ENCODE results near the gene CAPN15.

Gene CAPN15

GRCh38 chr16:588889-589657, 61.6 kb downstream of the CAPN15 start:
- Histone ChIP-seq H3K4me3 (peak overlapping the region; percentile 79 to 97 (median 88)), H3K9me3 (replicated peaks in 1 of 11) (no peaks in the 10 kb centered on the region), H3K27ac (peak overlapping the region; percentile 91 to 99 (median 96)), H3K4me2 (peak overlapping the region; percentile 87 to 100 (median 94)), H3K27me3 (no peaks in the 10 kb centered on the region), H3K4me1 (peaks cover 56 to 70% (median 61%) of the 10 kb centered on the region in 10 experiments), H3K36me3 (peaks cover 0 to 9% (median 0%) of the 10 kb centered on the region in 11 experiments; a peak in 5 of 22 replicates), H3K9ac (peak overlapping the region; percentile 91 to 99 (median 96)), H4K20me1 (peaks cover 25 to 72% (median 43%) of the 10 kb centered on the region in 11 experiments; a peak in 19 of 22 replicates)
- no peak for TF ChIP-seq Cebpa-rat (IDR thresholded peaks at IDR 0.05)

- H3K9ac ChIP-seq: peak within 1 kb of the TSS; percentile 91 to 99 (median 96)
- no peaks in the 10 kb centered on the region for H3K9me3 ChIP-seq (replicated peaks in 1 of 11)
- H4K20me1 ChIP-seq: peaks cover 25 to 79% (median 49%) of the 10 kb centered on the region in 11 experiments; a peak in 19 of 22 replicates
- H3K36me3 ChIP-seq: peaks cover 0 to 14% (median 0%) of the 10 kb centered on the region in 11 experiments; a peak in 5 of 22 replicates
- H3K27ac ChIP-seq: peak within 1 kb of the TSS; percentile 91 to 99 (median 96)
- peak within 1 kb of the TSS; percentile 79 to 97 (median 88) for H3K4me3 ChIP-seq
- peak within 1 kb of the TSS; percentile 97 to 100 (median 99) for H3K4me2 ChIP-seq
- no peaks in the 10 kb centered on the region for H3K27me3 ChIP-seq
- no peak for TF ChIP-seq Cebpa-rat (IDR thresholded peaks at IDR 0.05)
- peaks cover 60 to 72% (median 66%) of the 10 kb centered on the region in 10 experiments for H3K4me1 ChIP-seq
Observed at GRCh38 chr16:589658-590187, 62.2 kb downstream of the CAPN15 start, which contains the start of gene RAB40C. Gene RAB40C, plus strand, starts transcription at chr16:590066. Its CDS starts 226 bp downstream, at chr16:590292.

GRCh38 chr16:590188-590814, 62.8 kb downstream of the CAPN15 start:
- H3K27me3 ChIP-seq: no peaks in the 10 kb centered on the region
- peaks cover 66 to 77% (median 71%) of the 10 kb centered on the region in 10 experiments for H3K4me1 ChIP-seq
- H3K4me3 ChIP-seq: peak overlapping the region; percentile 79 to 97 (median 88)
- peaks cover 25 to 85% (median 55%) of the 10 kb centered on the region in 11 experiments; a peak in 19 of 22 replicates for H4K20me1 ChIP-seq
- H3K27ac ChIP-seq: peak overlapping the region; percentile 58 to 99 (median 89)
- peak overlapping the region; percentile 89 to 100 (median 99) for H3K4me2 ChIP-seq
- H3K9ac ChIP-seq: peak overlapping the region; percentile 85 to 99 (median 96)
- H3K9me3 ChIP-seq (replicated peaks in 1 of 11): no peaks in the 10 kb centered on the region
- peaks cover 0 to 16% (median 0%) of the 10 kb centered on the region in 11 experiments; a peak in 5 of 22 replicates for H3K36me3 ChIP-seq
- TF ChIP-seq Cebpa-rat (IDR thresholded peaks at IDR 0.05): no peak

GRCh38 chr16:590815-591200, 63.3 kb downstream of the CAPN15 start:
- Histone ChIP-seq H4K20me1 (peaks cover 22 to 85% (median 58%) of the 10 kb centered on the region in 11 experiments; a peak in 19 of 22 replicates), H3K27ac (peak overlapping the region; percentile 58 to 99 (median 89); a peak in 21 of 22 replicates)
- TF ChIP-seq Cebpa-rat (IDR thresholded peaks at IDR 0.05): no peak

GRCh38 chr16:591231-591630, 63.7 kb downstream of the CAPN15 start:
- Histone ChIP-seq H3K36me3 (peaks cover 0 to 22% (median 2%) of the 10 kb centered on the region in 11 experiments; a peak in 7 of 22 replicates), H3K9me3 (replicated peaks in 1 of 11) (no peaks in the 10 kb centered on the region), H3K4me3 (peak overlapping the region; percentile 79 to 97 (median 88)), H3K4me2 (peak overlapping the region; percentile 89 to 100 (median 99)), H3K27me3 (no peaks in the 10 kb centered on the region), H3K4me1 (peaks cover 75 to 80% (median 79%) of the 10 kb centered on the region in 10 experiments), H3K27ac (peak overlapping the region in 6 of 11 experiments; percentile 10 to 99 (median 84); a peak in 7 of 22 replicates), H3K9ac (peak overlapping the region; percentile 85 to 99 (median 96)), H4K20me1 (peaks cover 25 to 85% (median 61%) of the 10 kb centered on the region in 11 experiments; a peak in 19 of 22 replicates)
- no peak for TF ChIP-seq Cebpa-rat (IDR thresholded peaks at IDR 0.05)

More at GRCh38 chr16:590815-591200, 63.3 kb downstream of the CAPN15 start:
- H3K4me3 ChIP-seq: peak overlapping the region; percentile 79 to 97 (median 88)
- H3K4me1 ChIP-seq: peaks cover 71 to 79% (median 76%) of the 10 kb centered on the region in 10 experiments
- H3K36me3 ChIP-seq: peaks cover 0 to 20% (median 0%) of the 10 kb centered on the region in 11 experiments; a peak in 5 of 22 replicates
- no peaks in the 10 kb centered on the region for H3K9me3 ChIP-seq (replicated peaks in 1 of 11)
- H3K4me2 ChIP-seq: peak overlapping the region; percentile 89 to 100 (median 99)
- H3K9ac ChIP-seq: peak overlapping the region; percentile 85 to 99 (median 96)
- H3K27me3 ChIP-seq: no peaks in the 10 kb centered on the region

- Histone ChIP-seq H3K27ac (peak overlapping the region in 9 of 11 experiments; percentile 52 to 99 (median 84); a peak in 18 of 22 replicates), H3K4me3 (peak overlapping the region in 7 of 10 experiments; percentile 31 to 97 (median 90); a peak in 10 of 20 replicates), H3K4me2 (peak overlapping the region; percentile 89 to 100 (median 99)), H3K9me3 (replicated peaks in 1 of 11) (no peaks in the 10 kb centered on the region), H4K20me1 (peaks cover 28 to 85% (median 63%) of the 10 kb centered on the region in 11 experiments; a peak in 19 of 22 replicates), H3K36me3 (peaks cover 0 to 30% (median 8%) of the 10 kb centered on the region in 11 experiments; a peak in 10 of 22 replicates), H3K4me1 (peaks cover 74 to 80% (median 79%) of the 10 kb centered on the region in 10 experiments), H3K27me3 (no peaks in the 10 kb centered on the region), H3K9ac (peak overlapping the region; percentile 28 to 98 (median 73); a peak in 20 of 22 replicates)
- no peak for TF ChIP-seq Cebpa-rat (IDR thresholded peaks at IDR 0.05)
Observed at GRCh38 chr16:591892-592517, 64.5 kb downstream of the CAPN15 start.

- Histone ChIP-seq H3K4me1 (peaks cover 67 to 74% (median 72%) of the 10 kb centered on the region in 10 experiments), H4K20me1 (peaks cover 25 to 83% (median 62%) of the 10 kb centered on the region in 11 experiments; a peak in 19 of 22 replicates), H3K4me2 (peak overlapping the region; percentile 89 to 100 (median 99)), H3K9ac (peak overlapping the region; percentile 28 to 98 (median 73); a peak in 21 of 22 replicates), H3K27ac (peak overlapping the region in 10 of 11 experiments; percentile 14 to 99 (median 84); a peak in 18 of 22 replicates), H3K9me3 (replicated peaks in 1 of 11) (no peaks in the 10 kb centered on the region), H3K4me3 (peak overlapping the region in 7 of 10 experiments; percentile 31 to 97 (median 42); a peak in 12 of 20 replicates), H3K27me3 (no peaks in the 10 kb centered on the region), H3K36me3 (peaks cover 0 to 37% (median 8%) of the 10 kb centered on the region in 11 experiments; a peak in 10 of 22 replicates)
- TF ChIP-seq Cebpa-rat (IDR thresholded peaks at IDR 0.05): peak in 9 of 11 experiments; percentile 73 to 95 (median 89); a peak in 18 of 22 replicates
Observed at GRCh38 chr16:592518-593306, 65.2 kb downstream of the CAPN15 start.
